8988T (cell line): Measurements from ENCODE around the gene CCDC191.

Experiments used
- DNase-seq: peaks from one replicate; pipeline ENCODE4 v3.0.0; 2011

The CCDC191 gene

GRCh38 chr3:113954091-113954685 lies 102.1 kb downstream of the CCDC191 start:
- DNase-seq: no peak

- DNase-seq: no peak
Measured at GRCh38 chr3:113953677-113954076, 102.6 kb downstream of the CCDC191 start.

- DNase-seq: no peak
Measured at GRCh38 chr3:113952921-113953320, 103.4 kb downstream of the CCDC191 start.

GRCh38 chr3:113948015-113948917 lies 108.1 kb downstream of the CCDC191 start:
- DNase-seq: peak; percentile 54

- peak; percentile 81 for DNase-seq
Measured at GRCh38 chr3:113947372-113948014, 108.8 kb downstream of the CCDC191 start, which contains the start of gene ZDHHC23. Gene ZDHHC23 (plus strand): TSS chr3:113948013. CDS start chr3:113948803, 790 bp downstream.

- DNase-seq: no peak
Measured at GRCh38 chr3:113946831-113947230, 109.5 kb downstream of the CCDC191 start.

- no peak for DNase-seq
Measured at GRCh38 chr3:113927556-113927955, 128.8 kb downstream of the CCDC191 start.

GRCh38 chr3:113914646-113915045 lies 141.7 kb downstream of the CCDC191 start:
- no peak for DNase-seq
